K562 (cell line): ENCODE measurements around the gene PHF14.

Experiments used
- ATF3 ChIP-seq, 2 experiments: fragments of 450-650 bp in 1 of 2; sonication (generic) in 1 of 2; formaldehyde crosslinking in 1 of 2; IDR thresholded peaks in 1 of 2; conservative IDR thresholded peaks in 1 of 2; 2 replicates each; pipeline versions ENCODE4 v1.6.1 to v1.8.1; 2016 to 2023; ENCODE audit warnings: mild to moderate bottlenecking in 2 of 2, moderate library complexity in 2 of 2, inconsistent platforms in 1 of 2, missing genetic modification reagents in 1 of 2
- DEAF1 ChIP-seq: fragments of 450-650 bp; formaldehyde crosslinking; IDR thresholded peaks from 2 replicates; pipeline ENCODE4 v1.4.0; 2020; ENCODE audit warnings: mild to moderate bottlenecking, moderate library complexity
- GMEB1 ChIP-seq: fragments of 250-450 bp; sonication (Bioruptor Pico); IDR thresholded peaks from 2 replicates; pipeline ENCODE4 v1.4.0; 2020; ENCODE audit warnings: mild to moderate bottlenecking
- MCM7 ChIP-seq, 2 experiments: fragments of 450-650 bp; IDR thresholded peaks; 2 replicates each; pipeline ENCODE4 v1.6.1; 2016 to 2018
- NCOR1 ChIP-seq: fragments of 450-650 bp; IDR thresholded peaks from 2 replicates; pipeline ENCODE4 v1.6.1; 2016; ENCODE audit warnings: mild to moderate bottlenecking, moderate library complexity
- PKNOX1 ChIP-seq: fragments of 450-650 bp; IDR thresholded peaks from 2 replicates; pipeline ENCODE4 v1.6.1; 2016
- POLR2AphosphoS5 ChIP-seq: IDR thresholded peaks from 2 replicates; pipeline ENCODE4 v1.6.1; 2011; ENCODE audit warnings: mild to moderate bottlenecking, low read depth, low read length, moderate library complexity; ENCODE audit not compliant: control insufficient read depth, insufficient read depth
- TFAP4 ChIP-seq: sonication (generic); formaldehyde crosslinking; IDR thresholded peaks from 2 replicates; pipeline ENCODE4 v1.8.0; 2022; ENCODE audit warnings: missing genetic modification reagents, mild to moderate bottlenecking, moderate library complexity, borderline replicate concordance
- ZZZ3 ChIP-seq: fragments of 450-650 bp; IDR thresholded peaks from 2 replicates; pipeline ENCODE4 v1.6.1; 2016; ENCODE audit warnings: antibody characterized with exemption, mild to moderate bottlenecking, moderate library complexity

GRCh38 chr7:11141541-11141940, 167.9 kb downstream of the PHF14 start:
- TF ChIP-seq TFAP4 (CRISPR knock-in tag) = no peak
- no peak for TF ChIP-seq ZZZ3
- TF ChIP-seq DEAF1 (CRISPR knock-in tag) = no peak
- TF ChIP-seq POLR2AphosphoS5 = no peak
- no peak for TF ChIP-seq ATF3 (IDR thresholded peaks at IDR 0.05)
- TF ChIP-seq ATF3 (CRISPR knock-in tag; conservative IDR thresholded peaks at IDR 0.05) = no peak
- no peak for TF ChIP-seq MCM7 (IDR thresholded peaks at IDR 0.05)
- TF ChIP-seq PKNOX1 = no peak
- TF ChIP-seq GMEB1 (CRISPR knock-in tag) = no peak
- TF ChIP-seq NCOR1 = no peak
